Adrenal gland (tissue), 5 donors: Measurements from ENCODE around the gene ZNF37A.

Experiments used
- CTCF ChIP-seq, 6 experiments: fragments of 450-650 bp in 4 of 6; fragments of 200-600 bp in 2 of 6; sonication (generic) in 1 of 6; IDR thresholded peaks; 1 replicate in 5 of 6; 2 replicates in 1 of 6; pipeline versions ENCODE4 v1.5.1 to v1.8.0; 2016 to 2021; ENCODE audit warnings: antibody characterized with exemption in 6 of 6, mild to moderate bottlenecking in 2 of 6, moderate library complexity in 1 of 6
- POLR2A ChIP-seq, 2 donors: fragments of 450-650 bp; IDR thresholded peaks; one replicate each; pipeline ENCODE4 v1.6.1; 2017; ENCODE audit warnings: antibody characterized with exemption in 2 of 2, mild to moderate bottlenecking in 2 of 2, moderate library complexity in 1 of 2
- donor health status: DM: no; HTN: no; CAD: no.

- TF ChIP-seq CTCF (IDR thresholded peaks at IDR 0.05) (no peak), POLR2A (IDR thresholded peaks at IDR 0.05) (no peak)
These were observed 52.6 kb downstream of the ZNF37A start for GRCh38 chr10:38146579-38147333.
